ENCODE measurements around the gene EID1. TPM values are rescaled to one million over a fixed set of nuclear protein-coding genes. Genes with fewer than 3 reads are reported as not detected.

Gene EID1
- total and polyA plus RNA-seq, 2 donors (not counting 3 experiments of a cell fraction or from before 2014, with no cell fraction given), result 146 to 155 TPM

DNA sequence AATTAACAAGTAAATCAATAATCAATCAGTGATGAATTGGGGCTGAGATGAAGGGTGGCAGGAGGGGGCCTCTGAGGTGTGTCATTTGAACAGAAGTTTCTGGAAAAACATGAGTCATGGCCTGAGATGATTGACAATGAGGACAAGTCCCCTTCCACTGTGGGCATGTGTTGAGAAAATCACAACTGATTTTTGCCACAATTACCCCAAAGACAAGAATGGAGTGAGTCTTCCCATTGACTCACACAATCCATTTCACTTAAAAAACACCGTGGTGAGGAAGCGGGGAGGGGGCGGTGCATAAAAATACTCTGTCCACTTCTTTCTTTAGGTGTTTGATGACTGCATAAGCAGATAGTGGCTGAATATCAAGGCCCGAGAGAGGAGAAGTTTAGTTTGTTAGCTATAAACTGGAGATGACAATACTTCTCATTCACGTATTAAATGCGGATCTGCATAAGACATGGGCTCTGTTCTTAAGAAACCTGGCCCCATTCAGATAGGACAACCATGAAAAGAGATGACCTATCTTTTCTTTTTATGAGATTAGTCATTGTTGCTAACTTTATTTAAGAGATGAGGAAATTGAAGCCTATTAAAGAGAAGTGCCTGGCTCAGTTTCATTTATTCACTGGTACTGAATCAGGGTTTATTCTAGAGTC, 51.1 kb downstream of the EID1 start:
- no peaks in the 10 kb centered on the region for H4K20me1 ChIP-seq (replicated peaks; ENCODE audit: control insufficient read depth, extremely low read depth, insufficient read depth, low read length)
- POLR2A ChIA-PET, result no interaction called here
- CTCF ChIA-PET, result no interaction called here
- no peaks in the 10 kb centered on the region for H3K9me1 ChIP-seq (replicated peaks; ENCODE audit: control insufficient read depth, extremely low read depth, insufficient read depth, low read length)
- no peak overlapping the region for H3K9ac ChIP-seq (replicated peaks; ENCODE audit: extremely low read depth, insufficient read depth, low read length)
- H3K4me1 ChIP-seq (ENCODE audit: control insufficient read depth, extremely low read depth, insufficient read depth, low read length), result peaks cover 10% of the 10 kb centered on the region
- peaks cover 5 to 19% of the 10 kb centered on the region in 2 experiments for H3K27me3 ChIP-seq (ENCODE audit: control insufficient read depth in 2 of 2, insufficient read depth in 2 of 2, low read length in 2 of 2)
- no peaks in the 10 kb centered on the region for H3K36me3 ChIP-seq (ENCODE audit: control insufficient read depth in 2 of 2, extremely low read depth in 1 of 2, insufficient read depth in 2 of 2, low read length in 2 of 2)
- H2AFZ ChIP-seq (ENCODE audit: low read depth, low read length), result no peak overlapping the region
- no TSS peak for BruUV-seq (replicated peaks)
- intact Hi-C loops (cut with micrococcal nuclease) (no loop called here), dilution Hi-C loops (cut with MboI; ENCODE audit: extremely low pct_ligation_motif_present, low sequenced_read_pairs) (no loop called here)
- H3K4me3 ChIP-seq (replicated peaks in 1 of 3; ENCODE audit: insufficient read depth in 1 of 3, low read depth in 1 of 3, low read length in 3 of 3), result no peak overlapping the region
- H3K79me2 ChIP-seq (ENCODE audit: control insufficient read depth, insufficient read depth, low read length), result no peaks in the 10 kb centered on the region
- TF ChIP-seq, protein P1, sequence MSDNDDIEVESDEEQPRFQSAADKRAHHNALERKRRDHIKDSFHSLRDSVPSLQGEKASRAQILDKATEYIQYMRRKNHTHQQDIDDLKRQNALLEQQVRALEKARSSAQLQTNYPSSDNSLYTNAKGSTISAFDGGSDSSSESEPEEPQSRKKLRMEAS (IDR thresholded peaks at IDR 0.05; ENCODE audit: insufficient read depth, insufficient read length), result no peak
- TF ChIP-seq GATA2 (IDR thresholded peaks at IDR 0.05; ENCODE audit: insufficient read depth, insufficient read length, low read depth, low read length) (no peak), JUN (IDR thresholded peaks at IDR 0.05; ENCODE audit: borderline replicate concordance, insufficient read depth, insufficient read length, low read depth) (no peak), FOS (IDR thresholded peaks at IDR 0.05; ENCODE audit: borderline replicate concordance, insufficient read depth, low read length) (no peak), POLR2AphosphoS5 (IDR thresholded peaks at IDR 0.05; ENCODE audit: insufficient read depth, low read depth, low read length) (no peak), POLR2A (IDR thresholded peaks at IDR 0.05; ENCODE audit: low read depth, low read length) (no peak), EZH2 (IDR thresholded peaks at IDR 0.05; ENCODE audit: borderline replicate concordance, low read depth, low read length, severe bottlenecking) (no peak), MYC (IDR thresholded peaks at IDR 0.05; ENCODE audit: low read depth, low read length) (no peak)
- TF ChIP-seq, protein P2, sequence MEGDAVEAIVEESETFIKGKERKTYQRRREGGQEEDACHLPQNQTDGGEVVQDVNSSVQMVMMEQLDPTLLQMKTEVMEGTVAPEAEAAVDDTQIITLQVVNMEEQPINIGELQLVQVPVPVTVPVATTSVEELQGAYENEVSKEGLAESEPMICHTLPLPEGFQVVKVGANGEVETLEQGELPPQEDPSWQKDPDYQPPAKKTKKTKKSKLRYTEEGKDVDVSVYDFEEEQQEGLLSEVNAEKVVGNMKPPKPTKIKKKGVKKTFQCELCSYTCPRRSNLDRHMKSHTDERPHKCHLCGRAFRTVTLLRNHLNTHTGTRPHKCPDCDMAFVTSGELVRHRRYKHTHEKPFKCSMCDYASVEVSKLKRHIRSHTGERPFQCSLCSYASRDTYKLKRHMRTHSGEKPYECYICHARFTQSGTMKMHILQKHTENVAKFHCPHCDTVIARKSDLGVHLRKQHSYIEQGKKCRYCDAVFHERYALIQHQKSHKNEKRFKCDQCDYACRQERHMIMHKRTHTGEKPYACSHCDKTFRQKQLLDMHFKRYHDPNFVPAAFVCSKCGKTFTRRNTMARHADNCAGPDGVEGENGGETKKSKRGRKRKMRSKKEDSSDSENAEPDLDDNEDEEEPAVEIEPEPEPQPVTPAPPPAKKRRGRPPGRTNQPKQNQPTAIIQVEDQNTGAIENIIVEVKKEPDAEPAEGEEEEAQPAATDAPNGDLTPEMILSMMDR (IDR thresholded peaks at IDR 0.05; ENCODE audit: extremely low read depth in 1 of 2, insufficient read depth in 1 of 2, low read depth in 1 of 2, low read length in 2 of 2), result no peak
- DNase-seq (ENCODE audit: low read depth, low spot score) (no peak), FAIRE-seq (no peak)
- no peak overlapping the region for H3K27ac ChIP-seq (ENCODE audit: insufficient read depth, low read depth, low read length)
- no peaks in the 10 kb centered on the region for H3K9me3 ChIP-seq (replicated peaks; ENCODE audit: control insufficient read depth, insufficient read depth, low read length)
- no peak overlapping the region for H3K4me2 ChIP-seq (ENCODE audit: insufficient read depth, low read length)
